GDM1 (cell line): Measurements from ENCODE around the gene PRKCE.

Experiments
- DNase-seq: peaks from one replicate; lab custom pipeline; 2025; lab: John Stamatoyannopoulos, UW

PRKCE gene

GRCh38 chr2:45964223-45964841, 312.9 kb downstream of the PRKCE start:
- DNase-seq, result no peak

GRCh38 chr2:45964906-45965305, 313.4 kb downstream of the PRKCE start:
- DNase-seq, result no peak

GRCh38 chr2:45965871-45966498, 314.5 kb downstream of the PRKCE start:
- DNase-seq, result no peak

- DNase-seq, result no peak
Measured at GRCh38 chr2:45968946-45969584, 317.6 kb downstream of the PRKCE start.

- DNase-seq, result no peak
Measured at GRCh38 chr2:45973426-45973825, 322.0 kb downstream of the PRKCE start.

- DNase-seq, result no peak
Measured at GRCh38 chr2:45974056-45974455, 322.6 kb downstream of the PRKCE start.

- DNase-seq, result no peak
Measured at GRCh38 chr2:45974762-45975408, 323.4 kb downstream of the PRKCE start.

GRCh38 chr2:45975752-45976517, 324.5 kb downstream of the PRKCE start:
- no peak for DNase-seq

- no peak for DNase-seq
Measured at GRCh38 chr2:45978302-45978859, 326.9 kb downstream of the PRKCE start.

- no peak for DNase-seq
Measured at GRCh38 chr2:45979065-45979464, 327.6 kb downstream of the PRKCE start.

- DNase-seq, result no peak
Measured at GRCh38 chr2:45980161-45980865, 328.8 kb downstream of the PRKCE start.

- no peak for DNase-seq
Measured at GRCh38 chr2:45981384-45981930, 330.0 kb downstream of the PRKCE start.

- DNase-seq, result no peak
Measured at GRCh38 chr2:45982096-45982495, 330.6 kb downstream of the PRKCE start.

- DNase-seq, result no peak
Measured at GRCh38 chr2:45983213-45983612, 331.7 kb downstream of the PRKCE start.

- no peak for DNase-seq
Measured at GRCh38 chr2:45984366-45984765, 332.9 kb downstream of the PRKCE start.

GRCh38 chr2:45984896-45985473, 333.5 kb downstream of the PRKCE start:
- no peak for DNase-seq

GRCh38 chr2:45986509-45986908, 335.0 kb downstream of the PRKCE start:
- no peak for DNase-seq

GRCh38 chr2:45987856-45988255, 336.4 kb downstream of the PRKCE start:
- no peak for DNase-seq

GRCh38 chr2:45988879-45989278, 337.4 kb downstream of the PRKCE start:
- DNase-seq, result no peak

GRCh38 chr2:45990131-45990530, 338.7 kb downstream of the PRKCE start:
- no peak for DNase-seq
